CD4-positive, alpha-beta T cell (primary cell): ENCODE measurements around the gene DCAF6. TPM values are rescaled to one million over a fixed set of nuclear protein-coding genes. Genes with fewer than 3 reads are reported as not detected.

Source experiments
- ATAC-seq: fragments of 200-7000 bp; cut with Tn5 transposase; one replicate; pipeline ENCODE4 v1.10.0; 2022; ENCODE audit warnings: mild to moderate bottlenecking; ENCODE audit not compliant: poor library complexity
- CTCF ChIA-PET: fragments of 350-600 bp; sonication (Branson Sonifier 250); formaldehyde crosslinking; loops from one replicate; lab custom pipeline; 2021; ENCODE audit warnings: antibody characterized with exemption, inconsistent platforms; lab: Charles Lee
- POLR2A ChIA-PET: fragments of 350-600 bp; sonication (Branson Sonifier 250); formaldehyde crosslinking; loops from one replicate; lab custom pipeline; 2021; ENCODE audit warnings: antibody characterized with exemption, inconsistent platforms; lab: Charles Lee
- DNase-seq, 14 experiments: peaks; one replicate each; pipeline ENCODE4 v3.0.0-alpha.2; 2013 to 2020; ENCODE audit warnings: mixed read lengths in 2 of 14
- H3K27ac ChIP-seq, 2 donors: one replicate each; pipeline versions ENCODE4 v1.5.1 to v1.7.0; 2013; ENCODE audit warnings: low read length in 2 of 2, low read depth in 1 of 2, mild to moderate bottlenecking in 1 of 2
- H3K27me3 ChIP-seq, 2 experiments: 1 replicate in 1 of 2; 2 replicates in 1 of 2; pipeline versions ENCODE4 v1.6.1 to v1.7.0; 2013; ENCODE audit warnings: low read length in 2 of 2, control low read depth in 1 of 2, mild to moderate bottlenecking in 1 of 2, moderate library complexity in 1 of 2; ENCODE audit not compliant: insufficient read depth in 2 of 2, control insufficient read depth in 1 of 2
- H3K36me3 ChIP-seq: one replicate; pipeline ENCODE4 v1.6.1; 2013; ENCODE audit warnings: low read length, control low read depth; ENCODE audit not compliant: insufficient read depth
- H3K4me1 ChIP-seq: one replicate; pipeline ENCODE4 v1.6.1; 2013; ENCODE audit warnings: low read length, control low read depth; ENCODE audit not compliant: insufficient read depth
- H3K4me3 ChIP-seq: one replicate; pipeline ENCODE4 v1.5.1; 2013; ENCODE audit warnings: mild to moderate bottlenecking, low read length, moderate library complexity
- H3K9me3 ChIP-seq, 2 experiments: 1 replicate in 1 of 2; 2 replicates in 1 of 2; pipeline versions ENCODE4 v1.6.1 to v1.7.0; 2013; ENCODE audit warnings: low read length in 2 of 2, mild to moderate bottlenecking in 2 of 2, control low read depth in 1 of 2, moderate library complexity in 1 of 2; ENCODE audit not compliant: control insufficient read depth in 1 of 2, insufficient read depth in 1 of 2
- H3K27ac Mint-ChIP-seq: one replicate; pipeline ENCODE4 v1.8.0; 2020; ENCODE audit warnings: mixed read lengths
- H3K27me3 Mint-ChIP-seq: one replicate; pipeline ENCODE4 v1.8.0; 2021; ENCODE audit warnings: mixed read lengths
- H3K36me3 Mint-ChIP-seq: one replicate; pipeline ENCODE4 v1.8.0; 2021; ENCODE audit warnings: low read depth, mixed read lengths
- H3K4me1 Mint-ChIP-seq: one replicate; pipeline ENCODE4 v1.8.0; 2021; ENCODE audit warnings: low read depth, mixed read lengths
- H3K4me3 Mint-ChIP-seq: one replicate; pipeline ENCODE4 v1.8.0; 2020; ENCODE audit warnings: mild to moderate bottlenecking, mixed read lengths
- H3K9me3 Mint-ChIP-seq: one replicate; pipeline ENCODE4 v1.8.0; 2020; ENCODE audit warnings: mixed read lengths
- intact Hi-C, 2 experiments: fragments of 100-400 bp; cut with DNase I in 1 of 2; cut with micrococcal nuclease in 1 of 2; formaldehyde crosslinking; loops; one replicate each; pipeline versions ENCODE4 v1.15.1 to v1.9.0; 2023 to 2025; cut with DNase I, micrococcal nuclease
- total RNA-seq, 174 experiments: library from RNA in 2 of 174; stranded (reverse) in 2 of 174; gene quantifications; one replicate each; pipeline ENCODE4 v1.2.3 and lab custom pipeline; 2021 to 2026
- TF ChIP-seq, protein P1 (sequence below): fragments of 200-600 bp; IDR thresholded peaks from one replicate; pipeline ENCODE4 v1.8.0; 2022; ENCODE audit warnings: antibody characterized with exemption, mild to moderate bottlenecking

DCAF6 gene
- total RNA-seq, 2 experiments from 2014 or later, result 13.3 to 13.6 TPM

- ATAC-seq, result no peak
- H3K4me1 ChIP-seq, result no peaks in the 10 kb centered on the region
- Mint-ChIP-seq H3K27me3 (no peaks in the 10 kb centered on the region), H3K4me3 (no peak overlapping the region), H3K9me3 (no peaks in the 10 kb centered on the region), H3K4me1 (peaks cover 13% of the 10 kb centered on the region), H3K27ac (no peak overlapping the region), H3K36me3 (peaks cover 89% of the 10 kb centered on the region)
- ChIA-PET POLR2A (no interaction called here), CTCF (no interaction called here)
- DNase-seq, result no peak
- no peaks in the 10 kb centered on the region for H3K27me3 ChIP-seq
- no peak overlapping the region for H3K27ac ChIP-seq
- no peak overlapping the region for H3K4me3 ChIP-seq
- peaks cover 35% of the 10 kb centered on the region for H3K36me3 ChIP-seq
- no peaks in the 10 kb centered on the region for H3K9me3 ChIP-seq
- TF ChIP-seq, protein P1, sequence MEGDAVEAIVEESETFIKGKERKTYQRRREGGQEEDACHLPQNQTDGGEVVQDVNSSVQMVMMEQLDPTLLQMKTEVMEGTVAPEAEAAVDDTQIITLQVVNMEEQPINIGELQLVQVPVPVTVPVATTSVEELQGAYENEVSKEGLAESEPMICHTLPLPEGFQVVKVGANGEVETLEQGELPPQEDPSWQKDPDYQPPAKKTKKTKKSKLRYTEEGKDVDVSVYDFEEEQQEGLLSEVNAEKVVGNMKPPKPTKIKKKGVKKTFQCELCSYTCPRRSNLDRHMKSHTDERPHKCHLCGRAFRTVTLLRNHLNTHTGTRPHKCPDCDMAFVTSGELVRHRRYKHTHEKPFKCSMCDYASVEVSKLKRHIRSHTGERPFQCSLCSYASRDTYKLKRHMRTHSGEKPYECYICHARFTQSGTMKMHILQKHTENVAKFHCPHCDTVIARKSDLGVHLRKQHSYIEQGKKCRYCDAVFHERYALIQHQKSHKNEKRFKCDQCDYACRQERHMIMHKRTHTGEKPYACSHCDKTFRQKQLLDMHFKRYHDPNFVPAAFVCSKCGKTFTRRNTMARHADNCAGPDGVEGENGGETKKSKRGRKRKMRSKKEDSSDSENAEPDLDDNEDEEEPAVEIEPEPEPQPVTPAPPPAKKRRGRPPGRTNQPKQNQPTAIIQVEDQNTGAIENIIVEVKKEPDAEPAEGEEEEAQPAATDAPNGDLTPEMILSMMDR, result no peak
- intact Hi-C loops, result no loop called here
These were observed 40.8 kb downstream of the DCAF6 start for GRCh38 chr1:167977245-167977644.

GRCh38 chr1:167981933-167982332 is 45.5 kb downstream of the DCAF6 start:
- Histone ChIP-seq H3K36me3 (peaks cover 16% of the 10 kb centered on the region), H3K4me1 (no peaks in the 10 kb centered on the region), H3K27me3 (no peaks in the 10 kb centered on the region), H3K27ac (no peak overlapping the region), H3K9me3 (no peaks in the 10 kb centered on the region), H3K4me3 (no peak overlapping the region)
- DNase-seq, result no peak
- H3K36me3 Mint-ChIP-seq, result peaks cover 89% of the 10 kb centered on the region
- no peaks in the 10 kb centered on the region for H3K9me3 Mint-ChIP-seq
- no peak for ATAC-seq
- no peak overlapping the region for H3K4me3 Mint-ChIP-seq
- intact Hi-C loops, result no loop called here
- POLR2A ChIA-PET, result interaction anchor here (0.6 kb wide), 1 partner anchor 1522 kb away, joined by 3 read pairs; no protein-coding TSS in a partner anchor
- no peaks in the 10 kb centered on the region for H3K27me3 Mint-ChIP-seq
- CTCF ChIA-PET, result no interaction called here
- TF ChIP-seq, protein P1, result no peak
- H3K4me1 Mint-ChIP-seq, result peaks cover 22% of the 10 kb centered on the region
- no peak overlapping the region for H3K27ac Mint-ChIP-seq

DNA sequence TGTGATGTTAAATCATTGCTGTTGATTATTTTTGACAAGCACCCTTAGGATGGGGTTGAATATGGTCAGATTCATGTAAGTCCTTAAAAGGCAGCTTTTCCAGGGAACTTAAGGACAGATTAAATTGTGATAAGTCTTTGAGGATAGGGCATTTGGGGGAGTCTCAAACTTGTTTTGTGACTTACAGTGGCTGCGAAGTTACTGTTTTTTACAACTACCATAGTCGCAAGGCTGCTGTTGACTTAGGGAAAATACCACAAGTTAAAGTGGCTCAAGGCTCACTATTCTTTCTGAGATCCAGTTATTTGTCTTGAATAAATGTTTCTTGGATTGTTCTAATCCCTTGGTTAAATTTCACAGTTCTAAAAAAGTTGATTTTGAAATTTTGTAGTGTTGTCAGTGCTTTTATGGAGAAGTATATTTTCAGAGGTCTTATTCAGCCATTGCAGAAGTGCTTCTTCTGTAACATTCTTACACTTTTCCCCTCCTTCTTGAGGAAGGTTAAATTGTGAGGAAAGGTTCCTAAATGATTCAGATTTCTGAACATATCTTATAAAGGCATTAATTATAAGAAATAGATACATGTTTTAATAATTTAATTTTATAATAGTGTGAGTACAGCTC is 47.4 kb downstream of the DCAF6 start:
- Histone ChIP-seq H3K27ac (no peak overlapping the region), H3K4me3 (no peak overlapping the region), H3K9me3 (no peaks in the 10 kb centered on the region), H3K4me1 (no peaks in the 10 kb centered on the region), H3K36me3 (peaks cover 11% of the 10 kb centered on the region), H3K27me3 (no peaks in the 10 kb centered on the region)
- DNase-seq (no peak), ATAC-seq (no peak)
- peaks cover 22% of the 10 kb centered on the region for H3K4me1 Mint-ChIP-seq
- no peaks in the 10 kb centered on the region for H3K27me3 Mint-ChIP-seq
- peaks cover 78% of the 10 kb centered on the region for H3K36me3 Mint-ChIP-seq
- ChIA-PET CTCF (no interaction called here), POLR2A (no interaction called here)
- H3K4me3 Mint-ChIP-seq, result no peak overlapping the region
- no peaks in the 10 kb centered on the region for H3K9me3 Mint-ChIP-seq
- intact Hi-C loops, result no loop called here
- H3K27ac Mint-ChIP-seq, result no peak overlapping the region
- TF ChIP-seq, protein P1, result no peak
